Activated CD4-positive, alpha-beta T cell treated with anti-CD3 and anti-CD28 coated beads for 4 hours (primary cell): ENCODE results near the gene HSPA1L.
"Not testable (repeated sequence)": the region's sequence is repeated elsewhere in the genome, so short reads cannot be mapped to it uniquely, and the experiment has no call there.

Source experiments
- DNase-seq, 2 donors: peaks; one replicate each; pipeline ENCODE4 v3.0.0-alpha.2; 2020

HSPA1L gene

GRCh38 chr6:31815025-31815838 lies at the start of gene HSPA1L, which contains the start of gene HSPA1A:
Gene HSPA1L (minus strand): TSS chr6:31815283. CDS start chr6:31811972, 3,311 bp downstream.
Gene HSPA1A (plus strand): TSS chr6:31815543. CDS start chr6:31815757, 214 bp downstream.
- DNase-seq, result peak; percentile 48 to 55

DNA sequence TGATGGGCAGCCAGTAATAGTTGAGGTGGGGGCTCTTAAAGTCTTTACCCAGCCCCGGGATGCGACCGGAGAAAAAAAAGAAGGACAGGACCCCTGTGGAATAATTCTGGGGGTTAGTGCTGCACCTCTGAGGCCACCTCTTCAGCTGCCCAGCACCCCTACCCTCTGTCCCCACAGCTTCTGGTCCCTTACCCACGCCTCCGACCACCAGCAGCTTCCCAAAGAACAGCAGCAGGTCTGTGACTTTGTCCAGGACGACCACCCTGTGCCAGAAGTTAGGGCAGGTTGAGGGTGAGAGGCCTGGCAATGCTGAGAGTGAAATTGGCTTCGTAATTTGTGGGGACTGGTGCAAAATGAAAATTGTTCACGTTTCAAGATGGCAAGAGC lies 49.7 kb upstream of the HSPA1L start:
- no peak for DNase-seq

- not testable (repeated sequence) for DNase-seq
These were observed 49.1 kb upstream of the HSPA1L start for GRCh38 chr6:31864123-31864562.

- DNase-seq, result peak; percentile 98 to 99
These were observed 47.5 kb upstream of the HSPA1L start, which contains the start of gene NEU1 for GRCh38 chr6:31862344-31863235. Gene NEU1 (minus strand): TSS chr6:31862821. CDS start chr6:31862776, 45 bp downstream.

GRCh38 chr6:31861919-31862343 lies 46.8 kb upstream of the HSPA1L start:
- DNase-seq, result no peak

- no peak for DNase-seq
These were observed 46.1 kb upstream of the HSPA1L start for GRCh38 chr6:31861150-31861549.

DNA sequence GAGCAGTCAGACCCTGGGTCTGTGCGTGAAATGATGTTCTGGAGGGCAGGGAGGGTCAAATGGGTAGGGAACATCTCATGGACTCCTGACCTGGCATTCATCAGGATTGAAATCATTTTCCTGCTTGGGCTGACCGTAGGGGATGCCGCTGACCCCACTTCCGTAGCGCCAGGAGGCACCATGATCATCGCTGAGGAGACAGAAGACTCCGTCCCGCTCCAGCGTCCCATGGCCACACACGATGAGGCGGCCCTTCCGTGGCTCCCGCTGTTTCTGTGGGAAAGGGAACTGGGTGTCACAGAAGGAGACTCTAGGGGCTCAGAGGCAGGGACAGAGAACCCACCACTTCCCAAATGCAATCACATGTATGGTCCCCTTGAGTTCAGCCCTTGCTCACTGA lies 45.3 kb upstream of the HSPA1L start:
- no peak for DNase-seq

- DNase-seq, result no peak
These were observed 44.8 kb upstream of the HSPA1L start for GRCh38 chr6:31859923-31860322.

- no peak for DNase-seq
These were observed 43.6 kb upstream of the HSPA1L start for GRCh38 chr6:31858707-31859106.

GRCh38 chr6:31857774-31858173 lies 42.7 kb upstream of the HSPA1L start:
- not testable (repeated sequence) for DNase-seq

DNA sequence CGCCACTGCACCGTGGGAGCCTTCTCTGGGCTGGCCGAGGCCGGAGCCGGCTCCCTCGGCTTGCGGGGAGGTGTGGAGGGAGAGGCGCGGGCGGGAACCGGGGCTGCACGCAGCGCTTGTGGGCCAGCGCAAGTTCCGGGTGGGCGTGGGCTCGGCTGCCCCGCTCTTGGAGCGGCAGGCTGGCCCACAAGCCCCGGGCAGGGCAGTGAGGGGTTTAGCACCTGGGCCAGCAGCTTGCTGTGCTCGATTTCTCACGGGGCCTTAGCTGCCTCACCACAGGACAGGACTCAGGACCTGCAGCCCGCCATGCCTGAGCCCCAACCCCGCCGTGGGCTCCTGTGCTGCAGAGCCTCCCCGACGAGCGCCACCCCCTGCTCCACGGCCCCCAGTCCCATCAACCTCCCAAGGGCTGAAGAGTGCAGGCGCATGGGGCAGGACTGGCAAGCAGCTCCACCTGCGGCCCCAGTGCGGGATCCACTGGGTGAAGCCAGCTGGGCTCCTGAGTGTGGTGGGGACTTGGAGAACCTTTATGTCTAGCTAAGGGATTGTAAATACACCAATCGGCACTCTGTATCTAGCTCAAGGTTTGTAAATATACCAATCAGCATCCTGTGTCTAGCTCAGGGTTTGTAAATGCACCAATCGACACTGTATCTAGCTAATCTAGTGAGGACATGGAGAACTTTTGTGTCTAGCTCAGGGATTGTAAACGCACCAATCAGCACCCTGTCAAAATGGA lies 37.1 kb upstream of the HSPA1L start:
- DNase-seq, result not testable (repeated sequence)

- DNase-seq, result no peak
These were observed 36.4 kb upstream of the HSPA1L start for GRCh38 chr6:31851485-31851832.

DNA sequence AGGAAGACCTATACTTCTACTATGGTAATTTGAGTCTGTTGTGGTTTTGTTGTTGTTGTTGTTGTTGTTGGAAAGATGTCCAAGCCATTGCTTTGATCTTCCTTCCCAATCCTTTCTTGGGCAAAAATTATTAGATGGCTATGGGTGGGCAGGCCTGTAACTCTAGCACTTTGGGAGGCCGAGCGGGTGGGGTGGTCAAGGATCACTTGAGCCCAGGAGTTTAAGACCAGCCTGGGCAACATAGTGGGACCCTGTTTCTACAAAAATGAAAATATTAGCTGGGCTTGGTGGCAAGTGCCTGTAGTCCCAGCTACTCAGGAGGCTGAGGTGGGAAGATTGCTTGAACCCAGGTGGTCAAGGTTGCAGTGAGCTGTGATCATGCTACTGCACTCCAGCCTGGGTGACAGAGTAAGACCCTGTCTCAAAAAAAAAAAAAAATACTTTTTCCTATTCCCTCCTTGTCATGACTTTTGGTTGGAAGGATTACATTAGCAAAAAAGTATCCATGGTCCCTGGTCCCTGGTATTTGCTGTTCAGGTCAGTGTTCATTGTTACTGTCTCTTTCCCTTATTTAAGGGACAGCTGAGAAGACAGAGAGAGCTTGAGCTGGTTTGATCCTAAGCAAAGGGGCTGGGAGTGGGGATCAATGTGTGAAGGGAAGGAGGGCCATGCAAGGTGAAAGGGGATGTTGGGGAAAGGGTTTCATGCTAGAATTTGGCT lies 35.8 kb upstream of the HSPA1L start:
- no peak for DNase-seq

- DNase-seq, result no peak
These were observed 32.3 kb upstream of the HSPA1L start for GRCh38 chr6:31847276-31847978.

DNA sequence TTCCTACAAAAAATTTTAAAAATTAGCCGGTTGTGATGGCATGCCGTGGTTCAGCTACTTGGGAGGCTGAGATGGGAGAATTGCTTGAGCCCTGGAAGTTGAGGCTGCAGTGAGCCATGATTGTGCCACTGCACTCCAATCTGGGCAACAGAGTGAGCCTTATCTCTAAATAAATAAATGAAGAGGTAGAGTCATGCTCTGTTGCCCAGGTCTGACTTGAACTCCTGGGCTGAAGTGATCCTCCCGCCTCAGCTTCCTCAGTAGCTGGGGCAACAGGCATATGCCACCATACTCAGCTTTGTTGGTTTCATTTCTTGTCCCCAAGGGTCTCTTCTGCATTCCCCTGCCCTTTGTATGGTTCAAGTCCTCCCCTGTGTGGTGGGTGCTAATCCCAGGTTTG lies 29.4 kb upstream of the HSPA1L start:
- DNase-seq, result no peak

GRCh38 chr6:31842053-31842452 lies 27.0 kb upstream of the HSPA1L start:
- no peak for DNase-seq

- DNase-seq, result not testable (repeated sequence)
These were observed 24.7 kb upstream of the HSPA1L start for GRCh38 chr6:31839779-31840126.

DNA sequence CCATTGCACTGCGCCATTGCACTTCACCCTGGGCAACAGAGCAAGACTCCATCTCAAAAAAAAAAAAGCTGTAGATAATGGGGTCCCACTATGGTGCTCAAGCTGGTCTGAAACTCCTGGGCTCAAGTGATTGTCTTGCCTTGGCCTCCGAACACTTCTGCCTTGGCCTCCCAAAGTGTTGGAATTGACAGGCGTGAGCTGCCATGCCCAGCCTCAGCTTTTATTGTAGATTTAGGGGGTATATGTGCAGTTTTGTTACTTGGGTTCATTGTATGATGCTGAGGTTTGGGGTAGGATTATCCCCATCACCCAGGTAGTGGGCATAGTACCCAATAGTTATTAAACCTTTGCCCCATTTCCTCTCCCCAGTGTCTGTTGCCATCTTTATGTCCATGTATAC lies 23.9 kb upstream of the HSPA1L start:
- DNase-seq, result no peak

DNA sequence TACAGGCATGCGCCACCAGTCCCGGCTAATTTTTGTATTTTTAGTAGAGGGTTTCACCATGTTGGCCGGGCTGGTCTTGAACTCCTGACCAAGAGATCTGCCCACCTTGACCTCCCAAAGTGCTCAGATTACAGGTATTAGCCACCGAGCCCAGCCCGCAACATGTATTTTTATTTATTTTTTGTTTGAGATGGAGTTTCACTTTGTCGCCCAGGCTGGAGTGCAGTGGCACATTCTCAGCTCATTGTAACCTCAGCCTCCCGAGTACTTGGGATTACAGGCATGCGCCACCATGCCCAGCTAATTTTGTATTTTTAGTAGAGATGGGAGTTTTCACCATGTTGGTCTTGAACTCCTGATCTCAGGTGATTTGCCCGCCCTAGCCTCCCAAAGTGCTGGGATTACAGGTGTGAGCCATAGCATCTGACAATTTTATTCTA lies 23.1 kb upstream of the HSPA1L start:
- DNase-seq, result not testable (repeated sequence)

DNA sequence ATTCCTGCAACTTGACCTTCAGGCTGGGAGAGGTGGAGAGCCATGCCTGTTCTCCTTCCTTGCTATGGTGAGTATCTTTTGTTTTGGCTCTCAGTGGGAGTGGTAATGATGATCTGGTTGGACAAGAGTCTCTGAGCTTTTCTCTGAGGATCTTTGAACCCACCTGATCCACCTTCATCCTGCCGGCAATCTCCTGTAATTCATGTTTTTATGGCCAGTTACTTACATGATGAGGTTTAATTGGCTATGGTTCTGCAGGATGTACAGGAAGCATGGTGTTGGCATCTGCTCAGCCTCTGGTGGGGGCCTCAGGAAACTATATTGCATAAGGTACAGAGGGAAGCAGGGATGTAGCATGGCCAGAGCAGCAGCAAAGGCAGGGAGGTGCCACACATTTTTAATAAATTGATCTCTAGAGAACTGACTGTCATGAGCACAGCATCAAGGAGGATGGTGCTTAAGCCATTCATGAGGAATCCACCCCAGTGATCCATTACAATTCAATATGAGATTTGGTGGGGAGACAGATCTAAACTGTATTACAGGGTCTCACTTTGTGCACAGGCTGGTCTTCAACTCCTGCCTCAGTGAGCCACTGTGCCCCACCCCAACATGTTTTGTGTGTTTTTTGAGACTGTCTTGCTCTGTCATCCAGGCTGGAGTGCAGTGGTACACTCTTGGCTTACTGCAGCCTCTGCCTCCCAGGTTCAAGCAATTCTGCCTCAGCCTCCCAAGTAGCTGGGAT lies 22.5 kb upstream of the HSPA1L start:
- DNase-seq, result no peak
